ENCODE results near the gene IER3. TPM values are rescaled to one million over a fixed set of nuclear protein-coding genes. Genes with fewer than 3 reads are reported as not detected.

The IER3 gene
- total RNA-seq, 5 donors from 2014 or later (not counting 1 experiment from before 2014, with no cell fraction given): 8.9 to 30.8 (median 12.4) TPM

- no peaks in the 10 kb centered on the region for H3K27me3 Mint-ChIP-seq
- CTCF ChIA-PET: interaction anchor here in 1 of 2 donors (0.5 kb wide), 1 partner anchor 57 kb away, joined by 3 read pairs; no protein-coding TSS in a partner anchor
- peak overlapping the region in 1 of 2 donors; percentile 72 for H3K27ac Mint-ChIP-seq
- Histone ChIP-seq H3K27me3 (replicated peaks in 1 of 2; ENCODE audit: control insufficient read depth in 2 of 2, extremely low read depth in 1 of 2, insufficient read depth in 2 of 2, low read length in 1 of 2) (no peaks in the 10 kb centered on the region), H3K36me3 (ENCODE audit: control insufficient read depth in 2 of 2, extremely low read depth in 1 of 2, insufficient read depth in 1 of 2, low read length in 1 of 2) (no peaks in the 10 kb centered on the region), H3K9me3 (no peaks in the 10 kb centered on the region), H3K4me1 (ENCODE audit: control insufficient read depth in 1 of 2, extremely low read depth in 1 of 2, insufficient read depth in 2 of 2, low read length in 2 of 2) (peaks cover 23 to 33% of the 10 kb centered on the region in 2 experiments), H3K27ac (ENCODE audit: low read length) (no peak overlapping the region), H3K4me3 (ENCODE audit: control insufficient read depth in 1 of 2, extremely low read depth in 1 of 2, low read length in 1 of 2) (no peak overlapping the region)
- DNase-seq (no peak), ATAC-seq (replicated peaks in 1 of 4) (peak in 1 of 4 experiments; percentile 33)
- H3K4me3 Mint-ChIP-seq: peak overlapping the region in 2 of 3 donors; percentile 25 to 51
- peaks cover 49 to 63% (median 51%) of the 10 kb centered on the region in 3 donors for H3K4me1 Mint-ChIP-seq
- no peaks in the 10 kb centered on the region for H3K9me3 Mint-ChIP-seq
- H3K36me3 Mint-ChIP-seq: no peaks in the 10 kb centered on the region
- 56% methylated on average over 4 of the region's 5 CpGs for WGBS (ENCODE audit: insufficient coverage)
- POLR2A ChIA-PET: no interaction called here
Observed at GRCh38 chr6:30787954-30788353, 43.6 kb upstream of the IER3 start.

GRCh38 chr6:30782425-30783014 is 38.2 kb upstream of the IER3 start:
- peaks cover 42 to 69% (median 49%) of the 10 kb centered on the region in 3 donors for H3K4me1 Mint-ChIP-seq
- H3K27me3 Mint-ChIP-seq: no peaks in the 10 kb centered on the region
- no peak overlapping the region for H3K27ac ChIP-seq (ENCODE audit: low read length)
- peaks cover 21 to 25% of the 10 kb centered on the region in 2 experiments for H3K4me1 ChIP-seq (ENCODE audit: control insufficient read depth in 1 of 2, extremely low read depth in 1 of 2, insufficient read depth in 2 of 2, low read length in 2 of 2)
- no peak overlapping the region for H3K4me3 Mint-ChIP-seq
- no peak overlapping the region for H3K4me3 ChIP-seq (ENCODE audit: control insufficient read depth in 1 of 2, extremely low read depth in 1 of 2, low read length in 1 of 2)
- H3K36me3 ChIP-seq (ENCODE audit: control insufficient read depth in 2 of 2, extremely low read depth in 1 of 2, insufficient read depth in 1 of 2, low read length in 1 of 2): no peaks in the 10 kb centered on the region
- no peaks in the 10 kb centered on the region for H3K27me3 ChIP-seq (replicated peaks in 1 of 2; ENCODE audit: control insufficient read depth in 2 of 2, extremely low read depth in 1 of 2, insufficient read depth in 2 of 2, low read length in 1 of 2)
- ATAC-seq (replicated peaks in 1 of 4): no peak
- no peak overlapping the region for H3K27ac Mint-ChIP-seq
- H3K36me3 Mint-ChIP-seq: no peaks in the 10 kb centered on the region
- no peaks in the 10 kb centered on the region for H3K9me3 ChIP-seq
- ChIA-PET CTCF (interaction anchor here in 1 of 2 donors (0.8 kb wide), 1 partner anchor 10 kb away, joined by 3 read pairs; no protein-coding TSS in a partner anchor), POLR2A (no interaction called here)
- H3K9me3 Mint-ChIP-seq: no peaks in the 10 kb centered on the region
- no peak for DNase-seq

GRCh38 chr6:30781743-30782424 is 37.5 kb upstream of the IER3 start:
- peak overlapping the region; percentile 56 to 73 for H3K27ac Mint-ChIP-seq

GRCh38 chr6:30781395-30781742 is 37.0 kb upstream of the IER3 start:
- ChIA-PET POLR2A (no interaction called here), CTCF (interaction anchor here in 1 of 2 donors (0.6 to 0.8 kb wide), 2 partner anchors 9 to 678 kb away, joined by 3 to 4 read pairs; no protein-coding TSS in a partner anchor)
- no peaks in the 10 kb centered on the region for H3K36me3 ChIP-seq (ENCODE audit: control insufficient read depth in 2 of 2, extremely low read depth in 1 of 2, insufficient read depth in 1 of 2, low read length in 1 of 2)
- DNase-seq (no peak), ATAC-seq (replicated peaks in 1 of 4) (no peak)
- H3K4me3 ChIP-seq (ENCODE audit: control insufficient read depth in 1 of 2, extremely low read depth in 1 of 2, low read length in 1 of 2): no peak overlapping the region
- no peaks in the 10 kb centered on the region for H3K9me3 Mint-ChIP-seq
- 79% methylated on average over 4 of the region's 4 CpGs for WGBS (ENCODE audit: insufficient coverage)
- peak overlapping the region in 1 of 3 donors; percentile 41 for H3K4me3 Mint-ChIP-seq
- peaks cover 17 to 20% of the 10 kb centered on the region in 2 experiments for H3K4me1 ChIP-seq (ENCODE audit: control insufficient read depth in 1 of 2, extremely low read depth in 1 of 2, insufficient read depth in 2 of 2, low read length in 2 of 2)
- H3K27me3 ChIP-seq (replicated peaks in 1 of 2; ENCODE audit: control insufficient read depth in 2 of 2, extremely low read depth in 1 of 2, insufficient read depth in 2 of 2, low read length in 1 of 2): no peaks in the 10 kb centered on the region
- H3K27me3 Mint-ChIP-seq: no peaks in the 10 kb centered on the region
- H3K27ac ChIP-seq (ENCODE audit: low read length): no peak overlapping the region
- H3K36me3 Mint-ChIP-seq: no peaks in the 10 kb centered on the region
- peaks cover 41 to 66% (median 48%) of the 10 kb centered on the region in 3 donors for H3K4me1 Mint-ChIP-seq
- H3K27ac Mint-ChIP-seq: no peak overlapping the region
- H3K9me3 ChIP-seq: no peaks in the 10 kb centered on the region

More at GRCh38 chr6:30781743-30782424, 37.5 kb upstream of the IER3 start:
- ATAC-seq (replicated peaks in 1 of 4): peak in 3 of 4 experiments; percentile 26 to 55 (median 43)
- 77% methylated on average over 9 of the region's 13 CpGs for WGBS (ENCODE audit: insufficient coverage)
- peak in 19 of 35 experiments; percentile 9 to 50 (median 21) for DNase-seq
- ChIA-PET CTCF (interaction anchor here in 1 of 2 donors (0.6 to 0.8 kb wide), 2 partner anchors 10 to 678 kb away, joined by 3 to 4 read pairs; no protein-coding TSS in a partner anchor), POLR2A (no interaction called here)
- H3K4me3 ChIP-seq (ENCODE audit: control insufficient read depth in 1 of 2, extremely low read depth in 1 of 2, low read length in 1 of 2): no peak overlapping the region
- H3K36me3 ChIP-seq (ENCODE audit: control insufficient read depth in 2 of 2, extremely low read depth in 1 of 2, insufficient read depth in 1 of 2, low read length in 1 of 2): no peaks in the 10 kb centered on the region
- H3K27me3 Mint-ChIP-seq: no peaks in the 10 kb centered on the region
- H3K27me3 ChIP-seq (replicated peaks in 1 of 2; ENCODE audit: control insufficient read depth in 2 of 2, extremely low read depth in 1 of 2, insufficient read depth in 2 of 2, low read length in 1 of 2): no peaks in the 10 kb centered on the region
- H3K4me1 Mint-ChIP-seq: peaks cover 46 to 71% (median 51%) of the 10 kb centered on the region in 3 donors
- H3K9me3 ChIP-seq: no peaks in the 10 kb centered on the region
- H3K9me3 Mint-ChIP-seq: no peaks in the 10 kb centered on the region
- H3K36me3 Mint-ChIP-seq: no peaks in the 10 kb centered on the region
- H3K4me1 ChIP-seq (ENCODE audit: control insufficient read depth in 1 of 2, extremely low read depth in 1 of 2, insufficient read depth in 2 of 2, low read length in 2 of 2): peaks cover 19 to 25% of the 10 kb centered on the region in 2 experiments
- H3K27ac ChIP-seq (ENCODE audit: low read length): no peak overlapping the region
- H3K4me3 Mint-ChIP-seq: peak overlapping the region in 1 of 3 donors; percentile 41

- no peak overlapping the region for H3K27ac Mint-ChIP-seq
- CTCF ChIA-PET: no interaction called here
- DNase-seq (no peak), ATAC-seq (replicated peaks in 1 of 4) (no peak)
- POLR2A ChIA-PET: no interaction called here
- H3K4me3 ChIP-seq (ENCODE audit: control insufficient read depth in 1 of 2, extremely low read depth in 1 of 2, low read length in 1 of 2): no peak overlapping the region
- no peaks in the 10 kb centered on the region for H3K9me3 ChIP-seq
- peak overlapping the region in 1 of 3 donors; percentile 4 for H3K4me3 Mint-ChIP-seq
- H3K4me1 Mint-ChIP-seq: peaks cover 38 to 58% (median 42%) of the 10 kb centered on the region in 3 donors
- H3K9me3 Mint-ChIP-seq: no peaks in the 10 kb centered on the region
- H3K27me3 Mint-ChIP-seq: no peaks in the 10 kb centered on the region
- no peak overlapping the region for H3K27ac ChIP-seq (ENCODE audit: low read length)
- H3K4me1 ChIP-seq (ENCODE audit: control insufficient read depth in 1 of 2, extremely low read depth in 1 of 2, insufficient read depth in 2 of 2, low read length in 2 of 2): peaks cover 15 to 17% of the 10 kb centered on the region in 2 experiments
- 89% methylated on average over 1 of the region's 1 CpG for WGBS (ENCODE audit: insufficient coverage)
- H3K27me3 ChIP-seq (replicated peaks in 1 of 2; ENCODE audit: control insufficient read depth in 2 of 2, extremely low read depth in 1 of 2, insufficient read depth in 2 of 2, low read length in 1 of 2): no peaks in the 10 kb centered on the region
- no peaks in the 10 kb centered on the region for H3K36me3 ChIP-seq (ENCODE audit: control insufficient read depth in 2 of 2, extremely low read depth in 1 of 2, insufficient read depth in 1 of 2, low read length in 1 of 2)
- no peaks in the 10 kb centered on the region for H3K36me3 Mint-ChIP-seq
Observed at GRCh38 chr6:30780642-30780920, 36.2 kb upstream of the IER3 start.

GRCh38 chr6:30779850-30780641 is 35.7 kb upstream of the IER3 start:
- ATAC-seq (replicated peaks in 1 of 4): no peak
- Histone ChIP-seq H3K36me3 (ENCODE audit: control insufficient read depth in 2 of 2, extremely low read depth in 1 of 2, insufficient read depth in 1 of 2, low read length in 1 of 2) (no peaks in the 10 kb centered on the region), H3K27ac (ENCODE audit: low read length) (no peak overlapping the region), H3K4me3 (ENCODE audit: control insufficient read depth in 1 of 2, extremely low read depth in 1 of 2, low read length in 1 of 2) (no peak overlapping the region), H3K4me1 (ENCODE audit: control insufficient read depth in 1 of 2, extremely low read depth in 1 of 2, insufficient read depth in 2 of 2, low read length in 2 of 2) (peaks cover 15 to 17% of the 10 kb centered on the region in 2 experiments), H3K9me3 (no peaks in the 10 kb centered on the region), H3K27me3 (replicated peaks in 1 of 2; ENCODE audit: control insufficient read depth in 2 of 2, extremely low read depth in 1 of 2, insufficient read depth in 2 of 2, low read length in 1 of 2) (no peaks in the 10 kb centered on the region)
- peak overlapping the region in 1 of 3 donors; percentile 6 for H3K4me3 Mint-ChIP-seq
- H3K36me3 Mint-ChIP-seq: no peaks in the 10 kb centered on the region
- peaks cover 36 to 53% (median 38%) of the 10 kb centered on the region in 3 donors for H3K4me1 Mint-ChIP-seq
- H3K9me3 Mint-ChIP-seq: no peaks in the 10 kb centered on the region
- ChIA-PET CTCF (no interaction called here), POLR2A (no interaction called here)
- 82% methylated on average over 7 of the region's 10 CpGs for whole genome bisulfite sequencing (ENCODE audit: insufficient coverage)
- H3K27ac Mint-ChIP-seq: peak overlapping the region in 1 of 2 donors; percentile 79
- H3K27me3 Mint-ChIP-seq: no peaks in the 10 kb centered on the region
- DNase-seq: no peak
